NCI-H2107 treated with DMSO at 0.1 percent for 48 hours (cell line): ENCODE measurements around the gene RBM33.
A peak's percentile ranks its signal among the peaks of the same experiment; 100 is the strongest.
"Not testable (repeated sequence)": the region's sequence is repeated elsewhere in the genome, so short reads cannot be mapped to it uniquely, and the experiment has no call there.

Source experiments
- DNase-seq: peaks from one replicate; lab custom pipeline; 2025; ENCODE audit not compliant: unreplicated experiment; lab: John Stamatoyannopoulos, UW

Gene RBM33, protein sequence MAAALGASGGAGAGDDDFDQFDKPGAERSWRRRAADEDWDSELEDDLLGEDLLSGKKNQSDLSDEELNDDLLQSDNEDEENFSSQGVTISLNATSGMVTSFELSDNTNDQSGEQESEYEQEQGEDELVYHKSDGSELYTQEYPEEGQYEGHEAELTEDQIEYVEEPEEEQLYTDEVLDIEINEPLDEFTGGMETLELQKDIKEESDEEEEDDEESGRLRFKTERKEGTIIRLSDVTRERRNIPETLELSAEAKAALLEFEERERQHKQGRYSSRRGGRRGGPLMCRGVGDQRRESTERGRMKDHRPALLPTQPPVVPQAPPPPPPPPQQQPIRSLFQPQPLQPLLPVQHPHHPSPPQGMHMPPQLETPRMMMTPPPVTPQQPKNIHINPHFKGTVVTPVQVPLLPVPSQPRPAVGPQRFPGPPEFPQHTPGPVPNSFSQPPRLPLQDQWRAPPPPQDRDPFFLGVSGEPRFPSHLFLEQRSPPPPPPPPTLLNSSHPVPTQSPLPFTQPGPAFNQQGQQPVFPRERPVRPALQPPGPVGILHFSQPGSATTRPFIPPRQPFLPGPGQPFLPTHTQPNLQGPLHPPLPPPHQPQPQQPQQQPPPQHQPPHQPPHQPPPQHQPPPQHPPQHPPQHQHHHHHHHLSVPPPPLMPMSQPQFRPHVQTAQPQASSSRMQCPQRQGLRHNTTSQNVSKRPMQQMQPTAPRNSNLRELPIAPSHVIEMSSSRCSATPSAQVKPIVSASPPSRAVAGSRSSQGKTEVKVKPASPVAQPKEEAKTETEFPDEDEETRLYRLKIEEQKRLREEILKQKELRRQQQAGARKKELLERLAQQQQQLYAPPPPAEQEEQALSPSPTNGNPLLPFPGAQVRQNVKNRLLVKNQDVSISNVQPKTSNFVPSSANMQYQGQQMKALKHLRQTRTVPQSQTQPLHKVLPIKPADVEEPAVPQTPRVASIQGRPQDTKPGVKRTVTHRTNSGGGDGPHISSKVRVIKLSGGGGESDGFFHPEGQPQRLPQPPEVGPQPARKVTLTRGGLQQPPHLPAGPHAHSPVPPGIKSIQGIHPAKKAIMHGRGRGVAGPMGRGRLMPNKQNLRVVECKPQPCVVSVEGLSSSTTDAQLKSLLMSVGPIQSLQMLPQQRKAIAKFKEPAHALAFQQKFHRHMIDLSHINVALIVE

DNA sequence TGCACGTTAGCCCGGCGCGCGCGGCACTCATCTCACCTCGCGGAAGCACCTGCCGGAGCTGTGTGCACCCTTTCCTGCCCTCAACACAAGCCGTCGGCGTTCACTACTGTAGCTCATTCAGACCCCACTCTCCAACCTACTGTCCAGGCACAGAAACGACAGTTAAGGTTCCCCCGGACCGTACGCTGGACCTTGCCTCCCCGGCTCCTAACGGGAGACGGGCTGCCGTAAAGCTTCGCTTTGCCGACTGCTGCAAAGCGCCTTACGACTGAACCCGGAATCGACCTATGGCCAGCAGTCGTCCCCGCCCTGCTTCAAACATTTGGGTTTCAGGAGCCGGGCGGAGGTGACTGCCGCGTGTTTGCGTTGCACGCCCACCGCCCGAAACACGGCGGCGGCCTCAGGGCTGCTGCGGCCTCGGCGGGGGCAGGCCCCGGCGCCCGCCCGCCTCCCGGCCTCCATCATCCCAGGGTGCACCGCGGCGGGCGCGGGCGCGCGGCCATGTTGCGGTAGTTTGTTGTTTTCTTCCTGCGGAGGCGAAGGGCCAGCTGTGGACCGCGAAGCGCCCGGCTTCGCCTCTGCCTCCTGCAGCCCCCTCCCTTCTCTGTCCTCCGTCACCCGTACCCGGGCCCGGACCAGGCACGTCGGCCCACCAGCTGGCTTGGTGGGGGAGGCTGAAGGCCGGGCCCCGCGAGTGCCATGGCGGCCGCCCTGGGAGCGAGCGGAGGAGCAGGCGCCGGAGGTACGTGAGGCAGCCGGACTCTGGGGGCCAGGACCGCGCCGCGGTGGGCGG is at the start of gene RBM33:
Gene RBM33, plus strand, starts transcription at position 484 of the 793 bp plus-strand sequence. Its CDS starts 216 bp downstream, at position 700.
- peak; percentile 62 for DNase-seq

DNA sequence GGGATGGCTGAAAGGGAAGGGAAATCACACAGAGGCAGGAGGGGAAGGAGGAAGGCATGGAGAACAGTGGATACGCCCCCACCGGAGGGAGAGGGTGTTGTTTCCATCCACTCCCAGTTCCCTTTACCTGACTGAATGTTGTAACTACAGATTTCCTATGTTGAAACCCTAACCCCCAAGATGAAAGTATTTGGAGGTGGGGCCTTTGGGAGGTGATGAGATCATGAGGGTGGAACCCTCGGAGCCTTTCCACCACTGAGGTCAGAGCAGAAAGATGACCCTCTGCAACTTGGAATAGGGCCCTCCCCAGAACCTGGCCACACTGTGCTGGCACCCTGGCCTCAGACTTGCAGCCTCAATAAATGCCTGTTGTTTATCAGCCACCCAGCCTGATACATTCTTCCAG is 49.5 kb upstream of the RBM33 start:
- DNase-seq, result no peak

DNA sequence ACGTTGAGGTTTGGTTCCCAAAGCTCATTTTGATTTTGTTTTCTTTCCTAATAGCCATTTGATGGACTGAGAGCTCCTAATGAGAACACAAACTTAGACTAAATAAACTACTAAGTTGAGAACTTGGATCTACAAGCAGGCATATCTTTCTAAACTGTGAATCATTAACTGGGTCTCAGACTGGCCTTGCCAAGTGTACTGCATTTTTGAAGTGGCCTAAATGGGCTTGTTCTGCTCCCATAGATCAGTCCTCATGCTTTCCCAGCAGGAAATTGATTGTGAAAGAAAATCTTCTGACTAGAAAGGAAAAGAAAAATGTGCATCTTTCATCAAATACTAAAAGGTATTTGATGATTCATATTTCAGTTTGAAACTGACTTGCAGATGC is 46.7 kb upstream of the RBM33 start:
- DNase-seq, result no peak

DNA sequence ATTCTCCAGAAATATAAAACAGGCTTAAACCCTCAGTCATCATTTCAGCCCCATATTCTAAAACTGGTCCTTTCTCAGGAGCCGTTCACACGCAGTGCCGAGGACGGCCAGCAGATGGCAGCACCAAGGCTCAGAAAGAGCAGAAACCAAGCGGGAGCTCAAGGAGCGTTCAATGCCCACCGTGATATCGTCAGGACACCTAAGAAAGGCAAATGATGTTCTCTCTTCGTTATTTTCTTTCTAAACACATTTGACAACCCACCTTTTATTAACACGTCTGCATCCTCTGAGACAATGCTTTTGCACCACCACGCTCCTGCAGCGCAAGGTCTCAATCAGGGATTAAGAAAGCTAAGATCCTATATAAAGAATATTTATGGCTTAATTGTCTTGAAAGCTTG is 45.7 kb upstream of the RBM33 start:
- DNase-seq, result peak; percentile 23

DNA sequence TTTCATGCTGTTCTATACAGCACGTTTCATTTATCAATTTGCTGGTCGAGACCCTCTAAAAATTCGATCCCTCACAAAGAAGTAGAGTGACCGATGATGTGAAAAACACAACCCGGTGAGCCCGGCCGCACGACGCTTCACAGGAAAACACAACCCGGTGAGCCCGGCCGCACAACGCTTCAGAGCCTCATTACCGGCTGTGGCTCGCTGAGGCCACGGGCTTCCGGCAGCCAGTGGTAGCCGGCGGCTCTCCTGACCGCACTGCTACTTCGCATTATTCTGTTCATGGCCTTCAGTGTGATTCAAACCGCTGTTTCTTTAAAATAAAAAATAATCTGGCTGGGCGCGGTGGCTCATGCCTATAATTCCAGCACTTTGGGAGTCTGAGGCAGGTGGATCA is 42.3 kb upstream of the RBM33 start:
- no peak for DNase-seq

DNA sequence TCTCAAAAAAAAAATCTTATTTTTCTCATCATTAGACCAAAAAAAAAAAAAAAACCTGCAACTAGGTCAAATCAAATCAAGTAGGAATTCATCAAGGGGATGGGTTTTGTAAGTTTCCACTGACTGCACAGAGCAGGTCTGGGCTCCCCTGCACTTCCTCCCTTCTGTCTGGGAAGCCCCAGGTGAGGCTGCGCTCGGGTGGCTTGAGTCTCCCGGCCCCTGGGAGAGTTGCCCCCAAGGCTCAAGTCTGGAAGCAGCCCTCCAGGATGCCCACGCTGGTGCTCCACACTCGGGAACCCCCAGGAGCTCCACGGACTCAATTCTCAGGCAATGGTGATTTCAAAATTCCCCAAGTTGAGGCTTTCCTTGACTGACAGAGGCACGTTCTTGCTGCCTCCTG is 41.7 kb upstream of the RBM33 start:
- no peak for DNase-seq

DNA sequence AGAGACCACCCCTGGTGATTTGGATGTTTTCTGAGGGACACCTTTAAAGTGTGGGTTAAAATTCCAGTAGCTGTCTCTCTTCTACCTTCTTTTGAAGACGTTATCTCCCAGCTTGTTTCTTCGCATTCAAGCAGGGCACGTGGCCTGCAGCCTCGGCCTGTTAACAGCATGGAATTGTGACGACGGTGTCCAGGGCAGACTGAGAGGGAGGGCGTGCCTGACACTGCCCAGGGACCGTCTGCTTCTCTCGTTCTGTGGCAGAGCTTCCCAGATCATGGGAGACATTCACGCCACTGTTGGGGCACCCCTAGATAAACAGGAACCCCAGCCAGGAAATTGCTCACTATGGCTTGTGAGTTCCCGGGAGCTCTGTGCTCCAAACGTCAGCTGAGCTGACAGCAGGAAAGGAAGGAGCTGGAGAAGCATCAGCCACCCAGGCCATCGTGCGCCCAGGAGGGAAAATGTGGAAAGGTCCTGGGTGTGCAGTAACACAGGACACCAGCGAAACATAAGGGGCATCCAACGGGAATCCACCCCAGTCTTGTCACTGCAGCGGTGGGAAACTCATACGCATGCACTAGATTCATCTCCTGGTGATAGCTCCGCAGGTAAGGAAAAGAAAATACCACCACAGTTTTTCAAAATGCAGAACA is 41.1 kb upstream of the RBM33 start:
- DNase-seq, result no peak

DNA sequence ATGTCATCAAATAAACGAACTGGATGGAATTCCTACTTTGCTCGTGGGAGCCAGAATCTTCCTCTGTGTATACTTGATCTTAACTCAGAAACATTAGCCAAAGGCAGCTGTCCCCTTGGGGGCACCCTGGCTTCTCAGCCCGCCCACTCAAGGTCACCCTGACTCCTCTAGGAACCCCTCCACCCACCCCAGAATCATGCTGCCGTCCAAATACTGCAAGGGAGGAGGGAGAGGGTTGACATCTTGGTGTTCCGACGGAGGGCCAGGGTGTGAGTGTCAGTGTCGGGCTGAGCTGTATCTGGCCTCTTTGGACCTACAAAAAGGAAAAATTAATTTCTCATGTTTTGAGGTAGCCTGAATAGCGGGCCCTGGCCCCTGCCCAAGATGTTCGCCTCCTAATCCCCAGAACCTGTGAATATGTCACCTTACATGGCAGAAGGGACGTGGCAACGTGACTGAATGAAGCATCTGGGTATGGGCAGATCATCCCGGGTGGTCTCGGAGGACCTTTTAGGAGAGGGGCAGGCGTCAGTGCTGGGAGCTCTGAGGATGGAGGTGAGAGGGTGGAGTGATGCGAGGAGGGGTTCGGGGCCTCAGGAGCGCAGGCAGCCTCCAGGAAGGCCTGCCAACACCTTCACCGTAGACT is 40.5 kb upstream of the RBM33 start:
- no peak for DNase-seq

DNA sequence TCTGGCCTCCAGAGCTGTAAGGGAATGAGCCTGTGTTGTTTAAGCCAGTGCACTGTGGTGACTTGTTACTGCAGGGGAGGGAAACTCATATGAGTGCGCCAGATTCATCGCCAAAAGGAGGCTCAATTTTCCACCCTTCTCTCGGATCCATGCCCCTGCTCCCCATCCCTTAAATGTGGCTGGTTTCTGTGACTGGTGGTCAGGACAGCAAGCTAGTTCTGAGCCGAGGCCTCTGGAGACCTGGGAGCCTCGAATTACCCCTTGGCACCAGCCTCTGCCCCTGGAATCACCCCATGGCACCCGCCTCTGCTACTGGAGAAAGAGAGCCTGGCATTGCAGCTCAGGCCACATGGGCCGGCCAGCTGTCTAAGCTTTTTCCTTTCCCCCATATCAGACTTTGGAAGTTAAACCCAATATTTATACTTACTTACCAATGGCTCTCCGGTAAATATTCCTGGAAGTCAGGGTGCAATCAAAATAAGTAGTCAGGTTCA is 39.9 kb upstream of the RBM33 start:
- no peak for DNase-seq

DNA sequence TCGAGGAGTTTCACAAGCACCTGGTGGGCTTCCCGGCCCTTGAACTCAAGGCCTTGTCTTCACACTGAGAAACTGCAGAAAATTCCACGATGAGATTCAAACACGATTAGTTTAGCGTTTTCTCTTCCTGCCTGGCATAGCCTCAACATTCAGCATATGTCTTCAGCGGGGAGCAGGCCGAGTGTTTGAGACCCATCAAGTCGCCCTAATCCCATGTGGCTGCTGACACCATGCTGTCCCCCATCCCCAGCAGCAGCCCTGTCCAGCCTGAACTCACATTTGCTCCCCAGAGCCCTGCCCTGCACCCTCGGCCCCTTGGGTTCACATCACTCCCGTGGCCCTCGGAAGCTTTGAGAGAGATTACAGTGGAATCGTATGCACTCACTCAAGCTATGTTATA is 35.3 kb upstream of the RBM33 start:
- no peak for DNase-seq

DNA sequence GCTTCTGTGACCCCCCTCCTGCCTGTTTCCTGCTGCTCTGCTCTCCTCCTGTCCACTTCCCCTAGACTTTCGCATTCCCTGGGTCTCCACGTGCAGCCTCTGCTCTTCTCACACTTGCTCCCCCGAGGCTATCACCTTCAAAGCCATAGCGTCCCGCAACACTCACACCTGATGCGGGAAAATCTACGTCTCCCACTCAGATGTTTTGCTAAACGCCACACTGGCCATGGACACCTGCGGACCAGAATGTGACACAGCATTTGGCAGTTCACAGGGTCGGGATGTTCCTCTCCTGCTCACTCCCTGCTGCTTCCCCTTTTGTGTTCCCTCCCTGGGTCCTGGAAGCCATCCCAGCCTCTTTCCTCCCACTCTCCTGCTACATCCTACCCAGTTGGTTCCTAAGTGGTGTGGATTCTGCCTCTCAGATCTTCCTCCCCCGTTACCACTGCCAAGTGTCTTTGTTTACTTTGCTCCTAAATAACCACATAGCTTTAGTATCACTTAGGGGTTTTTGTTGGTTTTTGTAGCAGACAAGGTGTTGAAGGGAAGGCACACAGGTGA is 33.7 kb upstream of the RBM33 start:
- no peak for DNase-seq

DNA sequence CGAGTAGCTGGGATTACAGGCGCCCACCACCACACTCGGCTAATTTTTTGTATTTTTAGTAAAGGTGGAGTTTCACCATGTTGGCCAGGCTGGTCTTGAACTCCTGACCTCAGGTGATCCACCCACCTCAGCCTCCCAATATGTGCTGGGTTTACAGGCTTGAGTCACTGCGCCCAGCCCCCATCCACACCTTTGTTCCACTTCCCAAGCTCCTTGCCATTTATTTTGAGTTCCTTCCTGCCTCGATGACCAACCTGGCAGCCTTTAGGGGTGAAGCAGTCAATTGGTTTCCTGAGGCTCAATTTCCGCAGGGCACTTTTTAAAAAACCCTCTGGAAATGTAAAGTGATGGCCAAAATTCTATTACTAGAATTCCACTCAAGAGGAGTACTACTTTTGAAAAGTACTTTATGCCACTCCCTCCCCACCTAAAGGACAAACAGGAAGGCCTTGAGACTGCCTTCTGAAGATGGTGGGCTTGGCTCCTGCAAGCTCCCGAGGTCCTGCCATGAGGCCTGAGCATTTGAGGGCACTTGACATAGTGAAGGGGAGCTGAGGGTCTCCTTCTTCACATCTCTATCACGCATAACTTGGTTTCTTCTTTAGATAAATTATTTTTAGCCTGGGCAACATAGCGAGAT is 32.5 kb upstream of the RBM33 start:
- no peak for DNase-seq

DNA sequence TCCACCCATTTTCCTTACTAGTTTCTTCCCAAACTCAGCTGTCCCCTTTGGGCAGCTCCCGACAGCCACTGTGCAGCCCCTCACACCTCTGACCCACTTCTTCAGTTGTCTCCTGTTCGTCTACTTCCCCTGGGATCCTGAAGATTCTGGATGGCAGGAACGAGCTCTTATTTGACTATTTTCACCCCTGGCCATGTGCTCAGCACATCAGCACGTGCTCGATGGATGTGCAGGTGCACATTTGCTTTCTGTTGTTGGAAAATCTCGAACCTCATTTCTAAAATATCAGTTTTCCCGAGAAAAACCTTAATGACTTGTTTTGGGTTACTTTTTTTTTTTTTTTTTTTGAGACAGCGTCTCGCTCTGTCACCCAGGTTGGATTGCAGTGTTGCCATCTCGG is 31.8 kb upstream of the RBM33 start:
- DNase-seq, result no peak

DNA sequence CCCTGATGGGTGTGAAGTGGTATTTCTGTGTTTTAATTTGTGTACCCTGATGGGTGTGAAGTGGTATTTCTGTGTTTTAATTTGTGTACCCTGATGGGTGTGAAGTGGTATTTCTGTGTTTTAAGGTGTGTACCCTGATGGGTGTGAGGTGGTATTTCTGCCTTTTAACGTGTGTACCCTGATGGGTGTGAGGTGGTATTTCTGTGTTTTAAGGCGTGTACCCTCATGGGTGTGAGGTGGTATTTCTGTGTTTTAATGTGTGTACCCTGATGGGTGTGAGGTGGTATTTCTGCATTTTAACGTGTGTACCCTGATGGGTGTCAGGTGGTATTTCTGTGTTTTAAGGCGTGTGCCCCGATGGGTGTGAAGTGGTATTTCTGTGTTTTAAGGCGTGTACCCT is 29.4 kb upstream of the RBM33 start:
- not testable (repeated sequence) for DNase-seq

DNA sequence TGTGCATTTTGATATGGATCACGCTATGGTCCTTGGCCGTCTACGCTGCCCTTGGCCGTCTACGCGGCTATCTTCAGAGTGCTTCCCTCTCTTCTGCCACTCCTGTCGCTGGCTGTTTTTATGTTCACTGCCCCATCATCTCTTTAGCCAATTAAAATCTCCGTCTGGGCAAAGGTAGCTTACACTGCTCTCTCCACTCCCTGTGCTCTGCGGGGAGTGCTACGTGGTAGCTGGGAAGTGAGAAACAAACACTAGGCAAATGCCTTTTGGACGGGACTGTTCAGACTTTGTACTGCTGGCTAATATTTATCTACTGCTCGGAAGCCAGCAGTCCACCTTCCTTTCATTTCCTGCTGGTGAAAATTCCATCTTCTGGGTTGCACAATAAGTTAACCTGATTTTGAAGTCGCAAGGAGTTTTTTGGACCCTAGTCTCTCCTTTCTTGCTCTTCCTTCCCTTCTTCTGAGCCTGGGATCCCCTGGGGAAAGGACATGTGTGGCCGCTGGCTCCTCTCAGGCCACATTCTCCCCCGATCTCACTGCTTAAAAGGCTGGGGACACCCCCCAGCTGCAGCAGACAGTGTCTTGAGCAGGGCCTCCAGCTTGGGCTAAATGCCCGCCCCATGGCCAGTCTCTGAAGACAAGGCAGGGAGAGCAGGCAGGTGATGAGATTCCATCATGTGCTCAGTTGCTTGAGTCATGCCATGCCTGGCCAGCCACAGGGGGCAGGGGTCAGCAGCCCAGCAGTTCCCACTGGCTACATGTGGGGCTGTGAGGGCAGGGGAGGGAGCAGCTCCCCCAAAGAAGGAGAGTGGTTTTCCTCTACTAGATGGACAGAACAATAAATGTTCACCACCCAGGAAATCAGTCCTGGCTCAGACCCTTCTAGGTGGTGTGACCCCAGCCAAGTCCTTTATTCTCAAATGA is 25.5 kb upstream of the RBM33 start:
- DNase-seq, result no peak

DNA sequence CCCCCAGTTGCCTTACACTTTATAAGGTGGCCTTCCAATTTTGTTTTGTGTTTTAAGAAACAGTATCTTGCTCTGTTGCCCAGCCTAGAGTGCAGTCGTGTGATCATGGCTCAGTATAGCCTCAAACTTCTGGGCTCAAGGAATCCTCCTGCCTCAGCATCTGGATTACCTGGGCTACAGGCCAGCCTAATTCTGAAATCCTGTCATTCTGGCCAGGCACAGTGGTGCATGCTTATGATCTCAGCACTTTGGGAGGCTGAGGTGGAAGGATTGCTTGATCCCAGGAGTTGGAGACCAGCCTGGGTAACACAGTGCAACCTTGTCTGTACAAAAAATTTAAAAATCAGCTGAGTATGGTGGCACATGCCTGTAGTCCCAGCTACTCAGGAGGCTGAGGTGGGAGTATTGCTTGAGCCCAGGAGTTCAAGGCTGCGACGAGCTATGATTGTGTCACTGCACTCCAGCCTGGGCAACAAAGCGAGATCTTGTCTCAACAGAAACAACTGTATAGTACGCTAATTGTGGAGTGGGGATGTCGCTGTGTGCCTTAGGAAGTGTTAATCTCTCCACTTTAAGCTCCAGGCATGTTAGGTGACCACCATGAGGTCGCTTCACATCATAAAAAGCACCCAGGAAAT is 24.7 kb upstream of the RBM33 start:
- DNase-seq, result no peak

DNA sequence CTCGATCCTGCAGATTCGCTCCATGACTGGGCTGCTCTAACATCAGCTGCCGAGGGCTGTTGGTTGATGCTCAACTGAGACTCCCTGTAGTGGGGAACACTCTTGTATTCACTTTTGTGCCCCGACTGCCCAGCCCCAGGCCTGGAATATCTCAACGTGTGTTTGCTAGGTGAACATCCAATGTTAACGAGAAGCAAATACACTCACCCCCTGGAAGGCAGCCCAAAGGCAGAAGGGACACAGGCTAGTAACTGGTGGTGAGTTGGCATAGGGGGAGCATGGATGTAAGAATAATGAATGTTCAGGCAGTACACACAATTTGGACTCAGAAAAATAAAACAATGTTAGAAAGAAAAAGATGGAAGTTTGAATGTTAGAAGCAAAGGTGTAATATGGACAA is 24.0 kb upstream of the RBM33 start:
- no peak for DNase-seq
